Left ventricle myocardium inferior (tissue), 1 donor: Measurements from ENCODE around the gene PSMB4. TPM values are rescaled to one million over a fixed set of nuclear protein-coding genes. Genes with fewer than 3 reads are reported as not detected.
"Not testable (repeated sequence)": the region's sequence is repeated elsewhere in the genome, so short reads cannot be mapped to it uniquely, and the experiment has no call there.

Source experiments
- DNase-seq: peaks from one replicate; pipeline ENCODE4 v3.0.0-alpha.2; 2020
- H3K27ac ChIP-seq: fragments of 200-600 bp; replicated peaks from 2 replicates; pipeline ENCODE4 v1.8.0; 2021
- H3K27me3 ChIP-seq: fragments of 200-600 bp; 2 replicates; pipeline ENCODE4 v1.8.0; 2021; ENCODE audit warnings: low read depth
- H3K36me3 ChIP-seq: fragments of 200-600 bp; 2 replicates; pipeline ENCODE4 v1.8.0; 2021
- H3K4me1 ChIP-seq: fragments of 200-600 bp; 2 replicates; pipeline ENCODE4 v1.8.0; 2021
- H3K4me3 ChIP-seq: fragments of 200-600 bp; 2 replicates; pipeline ENCODE4 v1.8.0; 2021; ENCODE audit warnings: mild to moderate bottlenecking, moderate library complexity
- H3K9me3 ChIP-seq: fragments of 200-600 bp; replicated peaks from 2 replicates; pipeline ENCODE4 v1.8.0; 2021
- intact Hi-C: fragments of 100-400 bp; cut with micrococcal nuclease; formaldehyde crosslinking; loops from one replicate; pipeline ENCODE4 v1.11.0; 2022
- total RNA-seq: library from RNA; stranded (reverse); fragmentation: NEBNext Ultra II Directional; extraction: Animal tissue kit (Norgen Biotek cat#: 25700); gene quantifications from one replicate; pipeline ENCODE4 v1.2.1, GENCODE V29; 2021
- TF ChIP-seq, protein P1 (sequence below): fragments of 200-600 bp; IDR thresholded peaks from 2 replicates; pipeline ENCODE4 v1.8.0; 2021; ENCODE audit warnings: antibody characterized with exemption, mild to moderate bottlenecking, borderline replicate concordance
- donor health status: DM: no; HTN: yes; CAD: no; lungs with severe emphysema.

The PSMB4 gene
- total RNA-seq, 1 donor from 2014 or later = 186 TPM

DNA sequence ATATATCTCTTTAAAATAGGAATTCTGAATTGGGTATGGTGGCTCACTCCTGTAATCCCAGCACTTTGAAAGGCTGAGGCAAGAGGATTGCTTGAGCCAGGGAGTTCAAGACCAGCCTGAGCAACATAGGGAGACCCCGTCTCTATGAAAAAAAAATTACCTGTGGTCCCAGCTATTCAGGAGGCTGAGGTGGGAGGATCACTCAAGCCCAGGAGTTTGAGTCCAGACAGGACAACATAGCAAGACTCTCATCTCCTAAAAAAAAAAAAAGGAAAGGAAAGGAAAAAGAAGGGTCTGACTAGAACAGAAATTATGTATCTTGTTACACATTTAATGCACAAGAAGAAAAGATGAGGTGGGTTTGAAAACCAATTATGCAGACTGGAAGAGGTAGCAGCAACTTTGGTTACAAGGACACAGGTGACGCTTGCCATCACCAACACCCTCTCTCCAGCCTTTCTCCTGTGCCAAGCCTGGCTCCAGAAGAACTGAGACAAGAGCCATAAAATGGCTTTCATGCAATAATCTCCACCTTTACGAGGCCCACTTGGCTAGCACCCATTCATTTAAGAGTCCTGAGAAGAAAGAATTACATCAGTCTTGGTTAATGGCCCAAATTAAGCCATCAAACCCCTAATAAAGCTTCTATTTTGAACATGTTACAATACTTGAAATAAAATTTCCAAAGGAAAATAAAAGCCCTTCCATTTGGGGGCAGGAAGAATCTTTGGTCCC lies 22.1 kb upstream of the PSMB4 start:
- DNase-seq = no peak
- Histone ChIP-seq H3K36me3 (no peaks in the 10 kb centered on the region), H3K4me3 (no peak overlapping the region), H3K27ac (no peak overlapping the region), H3K27me3 (no peaks in the 10 kb centered on the region), H3K4me1 (peaks cover 8% of the 10 kb centered on the region), H3K9me3 (no peaks in the 10 kb centered on the region)
- TF ChIP-seq, protein P1, sequence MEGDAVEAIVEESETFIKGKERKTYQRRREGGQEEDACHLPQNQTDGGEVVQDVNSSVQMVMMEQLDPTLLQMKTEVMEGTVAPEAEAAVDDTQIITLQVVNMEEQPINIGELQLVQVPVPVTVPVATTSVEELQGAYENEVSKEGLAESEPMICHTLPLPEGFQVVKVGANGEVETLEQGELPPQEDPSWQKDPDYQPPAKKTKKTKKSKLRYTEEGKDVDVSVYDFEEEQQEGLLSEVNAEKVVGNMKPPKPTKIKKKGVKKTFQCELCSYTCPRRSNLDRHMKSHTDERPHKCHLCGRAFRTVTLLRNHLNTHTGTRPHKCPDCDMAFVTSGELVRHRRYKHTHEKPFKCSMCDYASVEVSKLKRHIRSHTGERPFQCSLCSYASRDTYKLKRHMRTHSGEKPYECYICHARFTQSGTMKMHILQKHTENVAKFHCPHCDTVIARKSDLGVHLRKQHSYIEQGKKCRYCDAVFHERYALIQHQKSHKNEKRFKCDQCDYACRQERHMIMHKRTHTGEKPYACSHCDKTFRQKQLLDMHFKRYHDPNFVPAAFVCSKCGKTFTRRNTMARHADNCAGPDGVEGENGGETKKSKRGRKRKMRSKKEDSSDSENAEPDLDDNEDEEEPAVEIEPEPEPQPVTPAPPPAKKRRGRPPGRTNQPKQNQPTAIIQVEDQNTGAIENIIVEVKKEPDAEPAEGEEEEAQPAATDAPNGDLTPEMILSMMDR = no peak
- intact Hi-C loops = no loop called here

DNA sequence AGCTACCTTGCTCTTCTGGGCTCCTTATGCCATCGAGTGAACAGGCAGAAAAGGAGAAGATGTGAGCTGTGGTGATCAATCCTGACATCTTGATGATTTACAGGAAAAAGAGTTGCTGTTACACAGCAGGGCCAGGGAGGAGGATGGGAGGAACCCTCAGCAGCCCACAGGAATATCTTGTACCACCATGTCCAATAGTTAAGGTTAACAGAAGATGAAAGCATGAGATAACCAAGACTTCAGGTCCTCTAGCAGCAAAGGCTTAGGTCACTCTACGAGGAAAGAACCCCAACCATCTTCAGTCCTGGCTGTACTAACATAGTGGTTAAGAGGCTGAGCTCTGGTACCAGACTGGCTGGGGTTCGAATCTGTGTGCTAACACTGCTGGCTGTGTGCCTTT lies 14.8 kb upstream of the PSMB4 start:
- no peak overlapping the region for H3K4me3 ChIP-seq
- no peak for DNase-seq
- TF ChIP-seq, protein P1 = no peak
- no peaks in the 10 kb centered on the region for H3K36me3 ChIP-seq
- no peaks in the 10 kb centered on the region for H3K4me1 ChIP-seq
- no peaks in the 10 kb centered on the region for H3K9me3 ChIP-seq
- no peaks in the 10 kb centered on the region for H3K27me3 ChIP-seq
- intact Hi-C loops = no loop called here
- no peak overlapping the region for H3K27ac ChIP-seq

GRCh38 chr1:151386002-151386401 lies 13.4 kb upstream of the PSMB4 start:
- intact Hi-C loops = no loop called here
- H3K27ac ChIP-seq = no peak overlapping the region
- no peaks in the 10 kb centered on the region for H3K9me3 ChIP-seq
- H3K4me3 ChIP-seq = no peak overlapping the region
- no peaks in the 10 kb centered on the region for H3K4me1 ChIP-seq
- H3K27me3 ChIP-seq = no peaks in the 10 kb centered on the region
- TF ChIP-seq, protein P1 = no peak
- H3K36me3 ChIP-seq = no peaks in the 10 kb centered on the region
- no peak for DNase-seq

DNA sequence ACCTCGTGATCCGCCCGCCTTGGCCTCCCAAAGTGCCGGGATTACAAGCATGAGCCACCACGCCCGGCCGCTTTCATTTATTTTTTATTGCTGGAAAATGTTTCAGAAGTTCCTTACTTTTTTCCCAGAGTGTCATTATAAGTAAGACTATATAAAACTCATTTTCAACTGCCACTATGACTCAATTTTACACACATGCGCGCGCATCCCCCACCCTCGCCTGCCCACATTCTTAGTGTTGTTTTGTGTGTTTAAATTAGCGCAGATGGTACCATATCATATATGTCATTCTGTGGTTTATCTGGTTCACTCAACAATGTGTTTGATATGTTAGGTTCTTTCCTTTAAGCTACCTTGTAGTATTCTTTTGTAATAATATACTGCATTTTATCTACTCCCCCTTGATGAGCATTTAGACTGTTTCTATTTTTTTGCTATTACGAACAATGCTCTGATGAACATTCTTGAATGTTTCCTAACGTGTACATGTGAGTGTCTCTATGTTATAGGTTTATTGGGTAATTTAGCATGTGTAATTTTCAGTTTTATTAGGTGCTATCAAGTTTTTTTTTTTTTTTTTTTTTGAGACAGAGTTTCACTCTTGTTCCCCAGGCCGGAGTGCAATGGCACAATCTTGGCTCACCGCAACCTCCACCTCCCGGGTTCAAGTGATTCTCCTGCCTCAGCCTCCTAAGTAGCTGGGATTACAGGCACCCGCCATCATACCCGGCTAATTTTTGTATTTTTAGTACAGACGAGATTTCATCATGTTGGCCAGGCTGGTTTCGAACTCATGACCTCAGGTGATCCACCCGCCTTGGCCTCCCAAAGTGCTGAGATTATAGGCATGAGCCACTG lies 8.9 kb upstream of the PSMB4 start:
- intact Hi-C loops = not testable (repeated sequence)

GRCh38 chr1:151391079-151391563 lies 8.3 kb upstream of the PSMB4 start:
- H3K4me1 ChIP-seq = no peaks in the 10 kb centered on the region
- TF ChIP-seq, protein P1 = no peak
- DNase-seq = no peak
- H3K36me3 ChIP-seq = no peaks in the 10 kb centered on the region
- no peak overlapping the region for H3K4me3 ChIP-seq
- intact Hi-C loops = no loop called here
- H3K27me3 ChIP-seq = no peaks in the 10 kb centered on the region
- no peak overlapping the region for H3K27ac ChIP-seq
- H3K9me3 ChIP-seq = peaks cover 4% of the 10 kb centered on the region

More for the DNA sequence above, 8.9 kb upstream of the PSMB4 start:
- DNase-seq, H3K4me1 ChIP-seq, H3K9me3 ChIP-seq, H3K36me3 ChIP-seq, H3K27me3 ChIP-seq, H3K4me3 ChIP-seq, H3K27ac ChIP-seq: not testable (repeated sequence)
